ENCODE data around the gene CSPG4.
A peak's percentile ranks its signal among the peaks of the same experiment; 100 is the strongest.

Gene CSPG4

DNA sequence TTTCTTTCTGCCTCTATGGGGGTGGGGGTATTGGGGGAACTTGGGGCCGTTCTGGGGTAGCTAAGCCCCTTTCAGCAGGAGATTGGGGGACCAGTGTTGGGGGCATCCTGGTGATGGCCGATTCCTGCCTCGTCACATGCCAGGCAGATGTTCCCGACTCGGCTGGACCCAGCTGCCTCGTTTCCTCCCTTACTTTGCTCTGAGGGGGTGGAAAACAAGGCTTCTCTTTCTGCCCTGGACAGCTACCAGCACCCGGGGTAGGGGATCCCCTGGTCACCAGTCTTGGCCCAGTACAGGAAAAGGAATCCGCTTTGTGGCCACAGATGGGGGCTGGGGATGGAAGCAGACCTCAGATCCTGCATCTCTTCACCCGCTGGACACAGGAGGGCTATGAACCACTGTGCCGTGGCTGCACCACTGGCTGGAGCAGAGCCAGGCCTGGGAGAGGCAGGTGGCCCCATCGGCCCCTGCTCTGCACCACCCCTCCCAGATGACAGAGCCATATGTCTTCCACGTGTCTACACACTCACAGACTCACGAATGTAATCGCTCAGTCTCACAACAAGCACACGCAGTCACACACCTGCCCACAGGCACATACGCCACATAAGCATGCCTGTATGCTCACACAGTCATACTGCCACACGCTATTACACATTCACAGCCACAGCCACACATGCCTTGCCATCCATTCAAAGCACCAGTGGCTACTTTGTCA lies 52.6 kb downstream of the CSPG4 start:
- no peaks in the 10 kb centered on the region for H3K9me3 ChIP-seq (ENCODE audit: control insufficient read depth, insufficient read depth, low read length)
- H3K4me3 ChIP-seq (ENCODE audit: low read depth, low read length): no peak overlapping the region
- H3K4me1 ChIP-seq (ENCODE audit: control insufficient read depth, insufficient read depth, low read length): no peaks in the 10 kb centered on the region
- H3K9ac ChIP-seq (ENCODE audit: low read depth, low read length): no peak overlapping the region
- H3K27me3 ChIP-seq (ENCODE audit: control insufficient read depth, insufficient read depth, low read length): no peaks in the 10 kb centered on the region
- peaks cover 14% of the 10 kb centered on the region for H3K36me3 ChIP-seq (ENCODE audit: control insufficient read depth, insufficient read depth, low read length)

DNA sequence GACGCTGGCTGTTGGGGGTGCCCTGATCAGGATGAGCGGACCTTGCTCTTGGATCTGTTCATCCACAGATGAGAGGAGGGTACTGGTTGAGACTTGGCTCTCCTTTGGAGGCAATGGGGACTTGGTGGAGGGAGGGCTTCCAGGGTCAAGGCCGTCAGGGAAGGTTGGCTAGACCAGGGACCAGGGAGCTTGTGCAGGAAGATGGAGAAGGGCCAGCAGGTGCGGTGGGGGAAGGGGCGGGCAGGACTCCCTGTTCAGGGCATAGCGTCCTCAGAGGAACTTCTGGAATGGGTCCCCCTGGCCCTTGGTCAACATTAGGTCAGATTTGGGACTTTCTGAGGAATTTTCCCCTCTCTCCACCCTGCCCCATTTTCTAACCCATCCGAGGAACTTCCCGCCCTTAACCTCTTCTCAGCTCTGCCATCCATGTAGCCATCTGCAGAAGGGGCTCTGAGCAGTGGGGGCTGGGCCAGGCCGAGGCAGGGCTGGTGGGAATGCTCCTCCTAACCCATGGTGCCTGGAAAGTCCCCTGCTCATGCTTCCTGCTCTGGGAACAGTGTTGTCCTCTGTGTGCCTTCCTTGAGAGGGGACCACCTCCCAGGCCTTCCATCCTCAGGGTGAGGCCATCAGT lies 53.4 kb downstream of the CSPG4 start:
- Histone ChIP-seq H3K27me3 (ENCODE audit: control insufficient read depth, insufficient read depth, low read length) (no peaks in the 10 kb centered on the region), H3K4me1 (ENCODE audit: control insufficient read depth, insufficient read depth, low read length) (no peaks in the 10 kb centered on the region), H3K4me3 (ENCODE audit: low read depth, low read length) (no peak overlapping the region), H3K9me3 (ENCODE audit: control insufficient read depth, insufficient read depth, low read length) (no peaks in the 10 kb centered on the region), H3K36me3 (ENCODE audit: control insufficient read depth, insufficient read depth, low read length) (peaks cover 14% of the 10 kb centered on the region), H3K9ac (ENCODE audit: low read depth, low read length) (no peak overlapping the region)

DNA sequence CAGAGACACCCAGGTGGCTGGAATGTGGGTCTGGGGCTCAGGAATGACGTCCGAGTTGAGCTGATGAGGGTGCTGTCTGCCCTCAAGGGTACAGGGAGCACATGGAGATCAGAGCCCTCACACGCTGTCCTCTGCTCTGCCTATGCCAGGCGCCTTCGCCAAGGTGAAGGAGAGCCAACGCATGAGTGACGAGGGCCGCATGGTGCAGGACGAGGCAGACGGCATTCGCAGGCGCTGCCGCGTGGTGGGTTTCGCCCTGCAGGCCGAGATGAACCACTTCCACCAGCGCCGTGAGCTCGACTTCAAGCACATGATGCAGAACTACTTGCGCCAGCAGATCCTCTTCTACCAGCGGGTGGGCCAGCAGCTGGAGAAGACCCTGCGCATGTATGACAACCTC lies 55.8 kb downstream of the CSPG4 start:
- H3K36me3 ChIP-seq (ENCODE audit: control insufficient read depth, insufficient read depth, low read length): peaks cover 20% of the 10 kb centered on the region
- H3K4me1 ChIP-seq (ENCODE audit: control insufficient read depth, insufficient read depth, low read length): no peaks in the 10 kb centered on the region

DNA sequence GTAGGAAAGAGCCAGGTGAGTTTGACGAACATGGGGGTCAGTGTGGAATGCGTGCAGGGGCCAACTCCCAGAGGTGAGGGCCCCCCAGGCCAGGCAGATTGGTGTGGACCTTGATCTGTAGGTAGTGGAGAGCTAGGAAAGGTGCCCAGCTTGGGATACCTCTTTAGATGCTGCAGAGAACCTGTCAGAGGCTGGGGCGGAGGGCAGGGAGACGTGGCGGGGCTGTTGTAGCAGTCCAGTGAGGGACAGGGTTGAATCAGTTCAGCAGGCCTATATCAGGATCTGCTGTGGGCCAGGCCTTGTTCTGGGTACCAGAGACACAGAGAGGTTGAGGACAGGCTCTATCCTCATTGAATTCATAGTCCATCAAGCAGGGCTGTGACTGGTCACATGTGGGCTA lies 56.3 kb downstream of the CSPG4 start:
- H3K9me3 ChIP-seq (ENCODE audit: control insufficient read depth, insufficient read depth, low read length): no peaks in the 10 kb centered on the region
- peaks cover 25% of the 10 kb centered on the region for H3K36me3 ChIP-seq (ENCODE audit: control insufficient read depth, insufficient read depth, low read length)
- H3K27me3 ChIP-seq (ENCODE audit: control insufficient read depth, insufficient read depth, low read length): no peaks in the 10 kb centered on the region
- H3K4me3 ChIP-seq (ENCODE audit: low read depth, low read length): no peak overlapping the region
- no peak overlapping the region for H3K9ac ChIP-seq (ENCODE audit: low read depth, low read length)
- no peaks in the 10 kb centered on the region for H3K4me1 ChIP-seq (ENCODE audit: control insufficient read depth, insufficient read depth, low read length)

More for the DNA sequence above, 55.8 kb downstream of the CSPG4 start:
- Histone ChIP-seq H3K9ac (ENCODE audit: low read depth, low read length) (no peak overlapping the region), H3K27me3 (ENCODE audit: control insufficient read depth, insufficient read depth, low read length) (no peaks in the 10 kb centered on the region), H3K9me3 (ENCODE audit: control insufficient read depth, insufficient read depth, low read length) (no peaks in the 10 kb centered on the region), H3K4me3 (ENCODE audit: low read depth, low read length) (no peak overlapping the region)

DNA sequence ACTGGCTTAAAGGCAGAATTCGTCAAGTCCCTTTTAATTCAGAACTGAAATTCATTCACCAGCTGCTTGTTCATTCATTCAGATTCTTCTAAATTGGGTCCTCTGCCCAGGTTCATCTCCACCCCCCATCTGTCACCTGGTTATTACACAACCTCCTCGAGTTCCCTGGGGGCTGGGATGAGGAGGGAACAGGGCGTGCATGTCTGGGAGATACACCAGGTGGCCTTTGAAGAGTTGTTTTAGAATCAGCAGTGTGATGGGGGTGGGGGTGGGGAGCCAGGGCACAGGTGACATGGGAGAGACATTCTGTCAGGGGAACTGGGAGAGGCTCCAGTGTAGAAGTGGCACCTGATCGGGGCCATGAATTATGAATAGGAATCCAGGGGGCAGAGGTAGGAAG lies 56.7 kb downstream of the CSPG4 start:
- peaks cover under 1% of the 10 kb centered on the region for H3K4me1 ChIP-seq (ENCODE audit: control insufficient read depth, insufficient read depth, low read length)
- H3K9ac ChIP-seq (ENCODE audit: low read depth, low read length): no peak overlapping the region
- H3K4me3 ChIP-seq (ENCODE audit: low read depth, low read length): no peak overlapping the region
- no peaks in the 10 kb centered on the region for H3K27me3 ChIP-seq (ENCODE audit: control insufficient read depth, insufficient read depth, low read length)
- no peaks in the 10 kb centered on the region for H3K9me3 ChIP-seq (ENCODE audit: control insufficient read depth, insufficient read depth, low read length)
- H3K36me3 ChIP-seq (ENCODE audit: control insufficient read depth, insufficient read depth, low read length): peaks cover 27% of the 10 kb centered on the region

DNA sequence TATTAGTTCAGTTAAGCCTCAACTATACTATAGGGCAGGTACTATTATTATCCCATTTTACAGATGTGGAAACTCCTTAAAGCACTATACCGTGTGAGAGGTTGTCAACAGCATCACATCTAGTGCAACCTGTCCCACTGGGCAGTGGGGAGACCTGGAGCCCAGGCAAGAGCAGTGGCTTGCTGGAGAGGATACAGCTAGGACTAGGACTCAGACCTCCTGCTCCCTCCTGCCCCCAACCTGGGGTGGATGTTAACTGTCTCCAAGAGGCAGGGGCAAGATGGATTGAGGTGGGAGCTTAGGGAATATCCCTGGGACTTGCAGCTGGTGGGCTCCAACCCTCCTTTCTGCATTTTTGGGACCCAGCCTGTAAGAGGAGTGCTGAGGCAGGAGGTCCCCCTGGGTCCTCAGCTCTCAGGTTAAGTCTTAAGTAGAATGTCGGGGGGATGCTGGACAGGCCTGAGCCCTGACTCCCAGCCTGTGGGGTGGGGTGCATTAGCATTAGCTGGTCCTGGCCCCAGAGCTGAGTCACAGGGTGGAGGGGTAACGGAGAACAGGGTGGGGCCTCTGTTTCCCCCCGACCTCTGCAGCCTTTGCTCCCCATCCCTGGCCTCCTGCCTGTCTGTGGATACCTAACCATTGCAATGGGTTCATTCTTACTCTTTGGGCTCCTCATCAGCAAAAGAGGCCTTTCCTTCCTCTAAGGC lies 58.3 kb downstream of the CSPG4 start:
- Histone ChIP-seq H3K9ac (ENCODE audit: low read depth, low read length) (no peak overlapping the region), H3K4me1 (ENCODE audit: control insufficient read depth, insufficient read depth, low read length) (peaks cover 2% of the 10 kb centered on the region), H3K27me3 (ENCODE audit: control insufficient read depth, insufficient read depth, low read length) (no peaks in the 10 kb centered on the region), H3K4me3 (ENCODE audit: low read depth, low read length) (no peak overlapping the region), H3K36me3 (ENCODE audit: control insufficient read depth, insufficient read depth, low read length) (peaks cover 21% of the 10 kb centered on the region), H3K9me3 (ENCODE audit: control insufficient read depth, insufficient read depth, low read length) (no peaks in the 10 kb centered on the region)

DNA sequence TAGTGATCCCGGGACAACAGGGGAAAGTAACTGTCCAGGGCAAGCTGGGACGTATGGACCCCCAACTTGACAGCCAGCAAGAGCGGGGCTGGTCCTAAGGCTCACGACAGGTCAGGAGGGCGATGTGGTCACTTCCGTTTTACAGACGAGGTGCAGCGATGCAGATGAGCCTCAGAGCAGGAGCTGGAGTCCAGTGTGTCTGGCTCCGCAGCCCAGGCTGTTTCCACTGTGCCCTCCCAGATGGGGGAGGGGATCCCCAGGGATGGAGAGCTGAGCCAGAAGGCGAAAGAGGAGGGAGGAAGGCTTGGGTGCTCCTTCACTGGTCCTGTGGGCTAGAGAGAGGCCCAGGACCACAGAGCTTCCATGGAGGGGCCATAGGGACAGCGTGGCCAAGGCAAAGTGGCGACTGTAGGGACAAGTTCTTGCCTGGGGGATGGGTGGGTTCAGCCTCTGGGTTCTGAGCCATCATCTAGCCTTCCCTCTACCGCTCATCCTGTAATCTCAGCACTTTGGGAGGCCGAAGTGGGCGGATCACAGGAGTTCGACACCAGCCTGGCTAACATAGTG lies 59.2 kb downstream of the CSPG4 start:
- Histone ChIP-seq H3K4me3 (ENCODE audit: low read depth, low read length) (no peak overlapping the region), H3K9ac (ENCODE audit: low read depth, low read length) (no peak overlapping the region), H3K36me3 (ENCODE audit: control insufficient read depth, insufficient read depth, low read length) (peaks cover 21% of the 10 kb centered on the region), H3K9me3 (ENCODE audit: control insufficient read depth, insufficient read depth, low read length) (no peaks in the 10 kb centered on the region), H3K4me1 (ENCODE audit: control insufficient read depth, insufficient read depth, low read length) (peaks cover 9% of the 10 kb centered on the region), H3K27me3 (ENCODE audit: control insufficient read depth, insufficient read depth, low read length) (no peaks in the 10 kb centered on the region)

DNA sequence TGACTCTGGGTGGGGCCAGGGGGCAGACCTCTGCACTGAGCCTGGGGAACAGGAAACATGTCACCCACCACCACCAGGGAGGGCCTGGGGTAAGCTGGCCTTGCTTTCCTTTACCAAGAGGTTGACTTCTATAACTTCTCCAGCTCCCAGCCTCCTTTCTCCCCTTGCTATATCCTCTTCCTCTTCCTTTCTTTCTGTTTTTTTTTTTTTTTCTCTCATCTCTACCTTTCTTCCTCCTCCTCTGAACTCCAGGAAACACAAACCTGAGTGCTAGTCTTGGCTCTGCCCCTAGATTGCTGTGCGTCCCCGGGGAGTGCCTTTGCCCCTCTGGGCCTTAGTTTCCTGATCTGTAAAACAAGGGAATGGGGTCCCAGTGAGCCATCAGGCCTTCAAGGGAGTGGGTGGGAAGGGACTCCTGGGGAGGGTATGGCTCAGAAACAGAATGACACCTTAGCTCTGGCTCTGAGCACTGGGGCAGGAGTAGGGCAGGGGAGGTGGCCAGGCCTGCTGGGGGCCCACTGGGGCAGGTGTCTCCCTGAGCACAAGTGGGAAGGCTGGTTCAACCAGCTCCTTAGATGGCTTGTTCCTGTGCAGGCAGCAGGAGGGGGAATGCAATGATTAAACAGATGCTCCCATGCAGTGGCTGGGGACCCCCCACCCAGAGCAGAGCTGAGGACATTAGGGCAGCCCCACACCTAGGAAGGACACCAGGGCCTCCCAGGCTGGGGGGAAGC lies 60.7 kb downstream of the CSPG4 start:
- peaks cover 9% of the 10 kb centered on the region for H3K4me1 ChIP-seq (ENCODE audit: control insufficient read depth, insufficient read depth, low read length)
- peaks cover under 1% of the 10 kb centered on the region for H3K27me3 ChIP-seq (ENCODE audit: control insufficient read depth, insufficient read depth, low read length)
- H3K36me3 ChIP-seq (ENCODE audit: control insufficient read depth, insufficient read depth, low read length): peaks cover 13% of the 10 kb centered on the region
- H3K9ac ChIP-seq (ENCODE audit: low read depth, low read length): no peak overlapping the region
- H3K4me3 ChIP-seq (ENCODE audit: low read depth, low read length): no peak overlapping the region
- no peaks in the 10 kb centered on the region for H3K9me3 ChIP-seq (ENCODE audit: control insufficient read depth, insufficient read depth, low read length)

DNA sequence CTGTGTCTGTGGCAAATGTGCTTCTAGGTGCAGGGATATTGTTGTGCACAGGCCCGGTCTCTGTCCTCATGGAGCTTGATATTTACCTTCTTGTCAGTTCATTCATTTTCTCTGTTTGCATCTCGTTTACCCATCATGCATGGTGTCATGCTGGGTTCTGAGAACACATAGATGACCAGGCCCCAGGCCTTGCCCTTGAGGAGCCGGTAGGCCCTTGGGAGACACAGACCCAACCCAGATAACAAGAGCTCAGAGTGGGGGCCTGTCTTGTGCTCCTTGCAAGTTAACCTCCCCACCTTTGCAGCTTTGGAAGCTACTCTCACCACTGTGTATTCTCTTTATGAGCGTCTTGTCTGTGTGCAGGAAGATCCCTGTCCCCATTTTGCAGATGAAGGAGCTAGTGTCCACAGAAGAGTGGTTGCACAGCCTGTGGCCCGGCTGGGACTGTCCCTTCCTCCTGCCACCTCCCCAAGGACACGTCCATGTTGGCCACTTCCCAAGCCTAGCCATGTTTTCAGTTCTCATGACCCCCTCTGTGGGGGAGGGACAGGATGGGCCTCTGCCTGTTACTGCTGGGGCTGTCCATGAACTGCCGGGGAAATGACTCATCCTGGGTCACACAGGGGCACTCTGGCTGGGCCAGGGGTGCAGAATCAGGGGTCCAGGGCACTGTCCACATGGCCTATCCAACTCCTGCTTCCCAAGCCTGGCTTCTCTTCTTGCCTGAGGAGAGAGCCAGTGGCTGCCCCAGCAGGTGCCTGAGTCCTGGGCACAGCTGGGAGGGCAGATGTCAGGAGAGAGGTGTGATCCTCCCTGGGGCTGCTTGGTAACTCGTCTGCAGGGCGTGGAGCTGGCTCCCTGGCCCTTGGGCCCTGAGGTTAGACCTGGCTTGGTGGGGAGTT lies 61.5 kb downstream of the CSPG4 start:
- Histone ChIP-seq H3K9ac (ENCODE audit: low read depth, low read length) (peak overlapping the region; percentile 47), H3K9me3 (ENCODE audit: control insufficient read depth, insufficient read depth, low read length) (no peaks in the 10 kb centered on the region), H3K4me3 (ENCODE audit: low read depth, low read length) (peak overlapping the region; percentile 22), H3K36me3 (ENCODE audit: control insufficient read depth, insufficient read depth, low read length) (peaks cover 13% of the 10 kb centered on the region), H3K27me3 (ENCODE audit: control insufficient read depth, insufficient read depth, low read length) (peaks cover 9% of the 10 kb centered on the region), H3K4me1 (ENCODE audit: control insufficient read depth, insufficient read depth, low read length) (peaks cover 14% of the 10 kb centered on the region)

DNA sequence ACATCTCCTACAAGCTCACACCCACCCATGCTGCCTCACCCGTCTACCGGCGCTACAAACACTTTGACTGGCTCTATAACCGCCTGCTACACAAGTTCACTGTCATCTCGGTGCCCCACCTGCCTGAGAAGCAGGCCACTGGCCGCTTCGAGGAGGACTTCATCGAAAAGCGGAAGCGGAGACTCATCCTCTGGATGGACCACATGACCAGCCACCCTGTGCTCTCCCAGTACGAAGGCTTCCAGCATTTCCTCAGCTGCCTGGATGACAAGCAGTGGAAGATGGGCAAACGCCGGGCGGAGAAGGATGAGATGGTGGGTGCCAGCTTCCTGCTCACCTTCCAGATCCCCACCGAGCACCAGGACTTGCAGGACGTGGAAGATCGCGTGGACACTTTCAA lies 62.8 kb downstream of the CSPG4 start:
- Histone ChIP-seq H3K9me3 (ENCODE audit: control insufficient read depth, insufficient read depth, low read length) (no peaks in the 10 kb centered on the region), H3K36me3 (ENCODE audit: control insufficient read depth, insufficient read depth, low read length) (peaks cover 13% of the 10 kb centered on the region), H3K27me3 (ENCODE audit: control insufficient read depth, insufficient read depth, low read length) (peaks cover 14% of the 10 kb centered on the region), H3K4me3 (ENCODE audit: low read depth, low read length) (no peak overlapping the region), H3K9ac (ENCODE audit: low read depth, low read length) (no peak overlapping the region), H3K4me1 (ENCODE audit: control insufficient read depth, insufficient read depth, low read length) (peaks cover 14% of the 10 kb centered on the region)

Measured in iPS-15b (cell line).